ENCODE results near the gene B3GNT4.

The B3GNT4 gene

DNA sequence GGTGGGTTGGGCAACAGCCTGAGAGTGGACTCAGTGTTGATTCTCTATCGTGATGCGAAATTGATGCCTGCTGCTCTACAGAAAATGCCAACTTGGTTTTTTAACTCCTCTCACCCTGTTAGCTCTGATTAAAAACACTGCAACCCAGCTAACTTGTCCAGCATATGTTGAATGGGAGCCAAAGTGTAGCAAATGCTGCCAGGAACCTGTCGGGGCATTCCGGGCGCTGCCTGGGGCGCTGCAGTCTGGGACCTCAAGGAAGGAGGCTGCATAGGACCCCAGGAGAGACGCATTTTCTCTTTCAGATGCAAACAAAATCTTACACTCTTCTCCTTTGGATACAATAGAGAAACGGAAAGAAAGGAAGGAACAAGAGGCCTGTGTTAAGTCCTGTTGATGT is 3.9 kb downstream of the B3GNT4 start:
- H3K4me1 ChIP-seq (ENCODE audit: control insufficient read depth, low read length), result peaks cover 15% of the 10 kb centered on the region
- no peaks in the 10 kb centered on the region for H3K79me2 ChIP-seq (ENCODE audit: control insufficient read depth, low read length)
- peaks cover 15% of the 10 kb centered on the region for H3F3A ChIP-seq (ENCODE audit: control insufficient read depth, insufficient read depth)
- H3K4me2 ChIP-seq (ENCODE audit: low read length), result no peak overlapping the region
- peaks cover 40% of the 10 kb centered on the region for H3K36me3 ChIP-seq (ENCODE audit: control insufficient read depth, low read length)
- no peak for TF ChIP-seq EZH2phosphoT487 (IDR thresholded peaks at IDR 0.05; ENCODE audit: borderline replicate concordance, low read length)
- TF ChIP-seq, protein P1, sequence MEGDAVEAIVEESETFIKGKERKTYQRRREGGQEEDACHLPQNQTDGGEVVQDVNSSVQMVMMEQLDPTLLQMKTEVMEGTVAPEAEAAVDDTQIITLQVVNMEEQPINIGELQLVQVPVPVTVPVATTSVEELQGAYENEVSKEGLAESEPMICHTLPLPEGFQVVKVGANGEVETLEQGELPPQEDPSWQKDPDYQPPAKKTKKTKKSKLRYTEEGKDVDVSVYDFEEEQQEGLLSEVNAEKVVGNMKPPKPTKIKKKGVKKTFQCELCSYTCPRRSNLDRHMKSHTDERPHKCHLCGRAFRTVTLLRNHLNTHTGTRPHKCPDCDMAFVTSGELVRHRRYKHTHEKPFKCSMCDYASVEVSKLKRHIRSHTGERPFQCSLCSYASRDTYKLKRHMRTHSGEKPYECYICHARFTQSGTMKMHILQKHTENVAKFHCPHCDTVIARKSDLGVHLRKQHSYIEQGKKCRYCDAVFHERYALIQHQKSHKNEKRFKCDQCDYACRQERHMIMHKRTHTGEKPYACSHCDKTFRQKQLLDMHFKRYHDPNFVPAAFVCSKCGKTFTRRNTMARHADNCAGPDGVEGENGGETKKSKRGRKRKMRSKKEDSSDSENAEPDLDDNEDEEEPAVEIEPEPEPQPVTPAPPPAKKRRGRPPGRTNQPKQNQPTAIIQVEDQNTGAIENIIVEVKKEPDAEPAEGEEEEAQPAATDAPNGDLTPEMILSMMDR (IDR thresholded peaks at IDR 0.05; ENCODE audit: low read depth, low read length, poor library complexity, severe bottlenecking), result no peak
- H3K9me3 ChIP-seq (ENCODE audit: control insufficient read depth, insufficient read depth, low read length), result no peaks in the 10 kb centered on the region
- no peak overlapping the region for H3K4me3 ChIP-seq (ENCODE audit: low read length)
- peaks cover 6% of the 10 kb centered on the region; the same call in 1 of the 2 replicates for H4K20me1 ChIP-seq (ENCODE audit: control insufficient read depth, insufficient read depth, low read depth, low read length)
- peaks cover 34% of the 10 kb centered on the region for H3K27me3 ChIP-seq (ENCODE audit: control insufficient read depth, low read length)
- H3K9me2 ChIP-seq (replicated peaks; ENCODE audit: control insufficient read depth, low read length), result no peaks in the 10 kb centered on the region
- H3K27ac ChIP-seq (ENCODE audit: low read depth, low read length), result no peak overlapping the region

DNA sequence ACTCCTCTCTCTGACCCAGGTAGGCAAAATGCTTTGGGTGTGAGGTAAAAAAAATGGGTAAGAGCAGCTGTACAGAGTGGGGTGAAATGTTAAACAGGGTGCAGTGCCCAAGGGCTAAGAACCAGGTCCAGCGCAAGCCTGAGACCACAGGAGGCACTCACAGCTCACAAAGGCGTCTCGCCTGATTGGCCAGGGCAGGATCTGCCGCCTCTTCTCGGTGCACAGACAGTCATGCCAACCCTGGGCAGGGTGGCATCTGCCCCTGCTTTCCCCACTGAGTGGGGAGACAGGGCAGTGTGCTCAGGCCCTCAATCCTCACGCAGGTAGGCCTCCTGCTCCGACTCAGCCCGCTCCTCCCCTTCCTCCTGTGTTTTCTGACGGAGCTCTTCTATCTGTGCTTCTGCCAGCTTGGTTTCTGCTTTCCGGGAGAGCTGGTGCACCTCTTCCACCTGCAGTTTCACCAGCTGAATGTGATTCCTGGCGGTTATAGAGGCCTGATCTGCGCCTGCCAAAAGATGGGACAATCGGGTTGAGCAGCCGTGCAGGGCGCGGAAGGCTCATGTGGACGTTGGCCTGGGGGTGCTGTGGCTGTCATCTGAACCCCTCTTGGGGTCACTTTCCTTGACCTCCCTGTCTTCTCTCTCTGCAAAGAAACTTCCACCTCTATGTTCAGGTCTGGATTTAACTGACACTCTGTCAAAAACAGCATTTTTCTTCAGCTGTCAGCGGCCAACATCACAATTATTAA is 4.7 kb downstream of the B3GNT4 start:
- TF ChIP-seq EZH2phosphoT487 (IDR thresholded peaks at IDR 0.05; ENCODE audit: borderline replicate concordance, low read length), result no peak
- TF ChIP-seq, protein P1 (IDR thresholded peaks at IDR 0.05; ENCODE audit: low read depth, low read length, poor library complexity, severe bottlenecking), result no peak
- Histone ChIP-seq H3K4me3 (ENCODE audit: low read length) (no peak overlapping the region), H3K27me3 (ENCODE audit: control insufficient read depth, low read length) (peaks cover 25% of the 10 kb centered on the region), H3F3A (ENCODE audit: control insufficient read depth, insufficient read depth) (peaks cover 14% of the 10 kb centered on the region), H3K9me3 (ENCODE audit: control insufficient read depth, insufficient read depth, low read length) (no peaks in the 10 kb centered on the region), H3K36me3 (ENCODE audit: control insufficient read depth, low read length) (peaks cover 48% of the 10 kb centered on the region), H3K4me1 (ENCODE audit: control insufficient read depth, low read length) (peaks cover 13% of the 10 kb centered on the region), H4K20me1 (ENCODE audit: control insufficient read depth, insufficient read depth, low read depth, low read length) (peaks cover 6% of the 10 kb centered on the region; the same call in 1 of the 2 replicates), H3K79me2 (ENCODE audit: control insufficient read depth, low read length) (no peaks in the 10 kb centered on the region), H3K9me2 (replicated peaks; ENCODE audit: control insufficient read depth, low read length) (no peaks in the 10 kb centered on the region), H3K27ac (ENCODE audit: low read depth, low read length) (no peak overlapping the region), H3K4me2 (ENCODE audit: low read length) (no peak overlapping the region)

DNA sequence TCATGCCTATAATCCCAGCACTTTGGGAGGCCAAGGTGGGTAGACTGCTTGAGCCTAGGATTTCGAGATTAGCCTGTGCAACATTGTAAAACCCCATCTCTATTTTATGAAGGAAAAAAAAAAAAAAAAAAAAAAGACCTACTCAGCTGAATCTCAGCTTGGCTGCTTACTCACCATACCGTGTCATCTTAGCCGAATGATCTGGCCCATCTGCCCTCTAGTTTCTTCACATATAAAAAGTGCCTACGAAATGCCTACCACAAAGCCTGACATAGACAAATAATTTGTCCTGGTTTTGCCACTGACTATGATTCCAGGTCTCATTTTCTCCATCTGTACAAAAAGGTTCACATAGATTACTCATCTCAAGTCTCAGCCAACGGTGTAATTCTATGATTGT is 12.3 kb downstream of the B3GNT4 start:
- Histone ChIP-seq H3K36me3 (ENCODE audit: control insufficient read depth, low read length) (peaks cover 75% of the 10 kb centered on the region), H4K20me1 (ENCODE audit: control insufficient read depth, insufficient read depth, low read depth, low read length) (0 out of 2 replicates have a peak, but pooled peaks cover 4% of the 10 kb centered on the region)

More for the DNA sequence above, 12.3 kb downstream of the B3GNT4 start:
- Histone ChIP-seq H3K79me2 (ENCODE audit: control insufficient read depth, low read length) (peaks cover 15% of the 10 kb centered on the region), H3K4me2 (ENCODE audit: low read length) (no peak overlapping the region), H3K4me1 (ENCODE audit: control insufficient read depth, low read length) (no peaks in the 10 kb centered on the region), H3K9me2 (replicated peaks; ENCODE audit: control insufficient read depth, low read length) (no peaks in the 10 kb centered on the region), H3K27me3 (ENCODE audit: control insufficient read depth, low read length) (no peaks in the 10 kb centered on the region), H3K27ac (ENCODE audit: low read depth, low read length) (no peak overlapping the region), H3K9me3 (ENCODE audit: control insufficient read depth, insufficient read depth, low read length) (no peaks in the 10 kb centered on the region), H3K4me3 (ENCODE audit: low read length) (no peak overlapping the region), H3F3A (ENCODE audit: control insufficient read depth, insufficient read depth) (peaks cover 10% of the 10 kb centered on the region; the same call in 1 of the 2 replicates)
- TF ChIP-seq, protein P1 (IDR thresholded peaks at IDR 0.05; ENCODE audit: low read depth, low read length, poor library complexity, severe bottlenecking), result no peak
- TF ChIP-seq EZH2phosphoT487 (IDR thresholded peaks at IDR 0.05; ENCODE audit: borderline replicate concordance, low read length), result no peak
